Astrocyte (in vitro differentiated cells and primary cell): ENCODE data around the gene RAP2B. TPM values are rescaled to one million over a fixed set of nuclear protein-coding genes. Genes with fewer than 3 reads are reported as not detected.

Experiments used
- DNase-seq: peaks from one replicate; pipeline ENCODE4 v3.0.0-alpha.2; 2010; ENCODE audit warnings: low read depth
- FAIRE-seq: peaks from 2 replicates; lab custom pipeline; 2011; peaks lifted over from hg19 to GRCh38; lab: Jason Lieb, UNC
- H2AFZ ChIP-seq: 2 replicates; pipeline ENCODE4 v1.6.0; 2012; ENCODE audit warnings: low read depth, low read length, inconsistent platforms
- H3K27ac ChIP-seq: 2 replicates; pipeline ENCODE4 v1.5.1; 2011; ENCODE audit warnings: low read depth, low read length, inconsistent platforms
- H3K27me3 ChIP-seq: 2 replicates; pipeline ENCODE4 v1.6.0; 2011; ENCODE audit warnings: low read length, inconsistent platforms; ENCODE audit not compliant: insufficient read depth
- H3K36me3 ChIP-seq: 2 replicates; pipeline ENCODE4 v1.5.1; 2011; ENCODE audit warnings: low read length, inconsistent platforms; ENCODE audit not compliant: insufficient read depth
- H3K4me1 ChIP-seq: 2 replicates; pipeline ENCODE4 v1.5.1; 2011; ENCODE audit warnings: low read length, inconsistent platforms; ENCODE audit not compliant: insufficient read depth
- H3K4me2 ChIP-seq: 2 replicates; pipeline ENCODE4 v1.6.0; 2012; ENCODE audit warnings: low read length, inconsistent platforms
- H3K4me3 ChIP-seq: 2 replicates; pipeline ENCODE4 v1.5.1; 2011; ENCODE audit warnings: low read depth, mild to moderate bottlenecking, low read length, inconsistent platforms; ENCODE audit not compliant: insufficient read depth
- H3K79me2 ChIP-seq: 2 replicates; pipeline ENCODE4 v1.6.0; 2012; ENCODE audit warnings: mild to moderate bottlenecking, low read length, inconsistent platforms; ENCODE audit not compliant: insufficient read depth
- H3K9ac ChIP-seq: 2 replicates; pipeline ENCODE4 v1.6.0; 2012; ENCODE audit warnings: mild to moderate bottlenecking, low read length, inconsistent platforms
- H3K9me3 ChIP-seq: 2 replicates; pipeline ENCODE4 v1.5.1; 2012; ENCODE audit warnings: low read depth, mild to moderate bottlenecking, low read length, inconsistent platforms; ENCODE audit not compliant: insufficient read depth
- H4K20me1 ChIP-seq: 2 replicates; pipeline ENCODE4 v1.6.0; 2012; ENCODE audit warnings: low read length, inconsistent platforms; ENCODE audit not compliant: insufficient read depth
- H3K27ac Mint-ChIP-seq: one replicate; pipeline ENCODE4 v1.8.0; 2021; ENCODE audit warnings: mild to moderate bottlenecking, mixed read lengths; ENCODE audit not compliant: unreplicated experiment
- H3K27me3 Mint-ChIP-seq: one replicate; pipeline ENCODE4 v1.8.0; 2021; ENCODE audit warnings: low read depth, mixed read lengths; ENCODE audit not compliant: unreplicated experiment
- H3K36me3 Mint-ChIP-seq: one replicate; pipeline ENCODE4 v1.8.0; 2021; ENCODE audit warnings: low read depth, mixed read lengths; ENCODE audit not compliant: unreplicated experiment
- H3K4me1 Mint-ChIP-seq: one replicate; pipeline ENCODE4 v1.8.0; 2021; ENCODE audit warnings: low read depth, mixed read lengths; ENCODE audit not compliant: unreplicated experiment
- H3K4me3 Mint-ChIP-seq: one replicate; pipeline ENCODE4 v1.8.0; 2021; ENCODE audit warnings: mild to moderate bottlenecking, moderate library complexity, mixed read lengths; ENCODE audit not compliant: unreplicated experiment
- H3K9me3 Mint-ChIP-seq: one replicate; pipeline ENCODE4 v1.8.0; 2021; ENCODE audit warnings: mild to moderate bottlenecking, mixed read lengths; ENCODE audit not compliant: unreplicated experiment
- CTCF ChIP-seq: IDR thresholded peaks from 2 replicates; pipeline ENCODE4 v1.5.1; 2011; ENCODE audit warnings: low read depth, mild to moderate bottlenecking, inconsistent platforms, low read length, moderate library complexity; ENCODE audit not compliant: insufficient read depth
- EZH2 ChIP-seq: IDR thresholded peaks from 2 replicates; pipeline ENCODE4 v1.6.1; 2012; ENCODE audit warnings: mild to moderate bottlenecking, low read length, inconsistent platforms; ENCODE audit not compliant: insufficient read depth
- total RNA-seq: library from RNA; stranded (reverse); gene quantifications from 2 replicates; pipeline ENCODE4 v1.2.1, GENCODE V29; 2021

RAP2B gene
- total RNA-seq, 1 donor from 2014 or later, result 45.4 TPM

GRCh38 chr3:153163756-153164550, 1.9 kb downstream of the RAP2B start:
- Mint-ChIP-seq H3K4me3 (peak overlapping the region; percentile 100), H3K36me3 (peaks cover 8% of the 10 kb centered on the region), H3K27ac (peak overlapping the region; percentile 98), H3K4me1 (peaks cover 29% of the 10 kb centered on the region), H3K9me3 (no peaks in the 10 kb centered on the region), H3K27me3 (no peaks in the 10 kb centered on the region)
- Histone ChIP-seq H2AFZ (no peak overlapping the region), H3K27ac (peak overlapping the region; percentile 27), H3K27me3 (no peaks in the 10 kb centered on the region), H3K79me2 (peaks cover 69% of the 10 kb centered on the region), H3K36me3 (no peaks in the 10 kb centered on the region), H4K20me1 (peaks cover 52% of the 10 kb centered on the region), H3K9ac (peak overlapping the region; percentile 93), H3K4me2 (peak overlapping the region; percentile 96), H3K9me3 (no peaks in the 10 kb centered on the region), H3K4me1 (peaks cover 17% of the 10 kb centered on the region), H3K4me3 (peak overlapping the region; percentile 97)
- no peak for DNase-seq
- TF ChIP-seq CTCF (no peak), EZH2 (no peak)
- no peak for FAIRE-seq

DNA sequence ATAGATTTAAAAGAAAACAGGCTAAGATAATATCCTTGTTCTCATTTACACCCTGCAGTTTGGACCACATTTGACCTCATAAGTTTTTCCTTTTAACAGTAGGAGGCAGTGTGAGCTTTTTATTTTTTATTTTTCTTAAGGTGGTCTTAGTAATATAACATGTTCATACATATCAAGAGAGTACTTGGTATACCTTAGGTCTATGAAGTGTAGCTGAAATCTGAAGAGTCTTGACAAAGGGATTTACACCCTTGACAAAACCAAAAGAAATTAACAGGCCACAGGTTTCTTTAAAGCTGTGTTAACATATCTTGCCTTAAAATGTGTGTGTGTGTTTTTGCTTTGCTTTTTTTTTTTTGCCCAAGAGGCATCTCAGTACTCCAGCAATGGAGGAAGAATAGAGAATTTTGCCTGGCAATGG, 3.2 kb downstream of the RAP2B start:
- peak overlapping the region; percentile 96 for H3K4me2 ChIP-seq
- Mint-ChIP-seq H3K9me3 (no peaks in the 10 kb centered on the region), H3K4me1 (peaks cover 20% of the 10 kb centered on the region), H3K4me3 (peak overlapping the region; percentile 100), H3K27me3 (no peaks in the 10 kb centered on the region), H3K36me3 (peaks cover 8% of the 10 kb centered on the region), H3K27ac (no peak overlapping the region)
- peaks cover 57% of the 10 kb centered on the region for H4K20me1 ChIP-seq
- TF ChIP-seq EZH2, result no peak
- peak; percentile 38 for TF ChIP-seq CTCF
- no peak overlapping the region for H3K27ac ChIP-seq
- peak overlapping the region; percentile 97 for H3K4me3 ChIP-seq
- H3K4me1 ChIP-seq, result peaks cover 9% of the 10 kb centered on the region
- H2AFZ ChIP-seq, result no peak overlapping the region
- DNase-seq, result no peak
- H3K36me3 ChIP-seq, result no peaks in the 10 kb centered on the region
- FAIRE-seq, result no peak
- peak overlapping the region; percentile 93 for H3K9ac ChIP-seq
- peaks cover 69% of the 10 kb centered on the region for H3K79me2 ChIP-seq
- H3K27me3 ChIP-seq, result no peaks in the 10 kb centered on the region
- H3K9me3 ChIP-seq, result no peaks in the 10 kb centered on the region

DNA sequence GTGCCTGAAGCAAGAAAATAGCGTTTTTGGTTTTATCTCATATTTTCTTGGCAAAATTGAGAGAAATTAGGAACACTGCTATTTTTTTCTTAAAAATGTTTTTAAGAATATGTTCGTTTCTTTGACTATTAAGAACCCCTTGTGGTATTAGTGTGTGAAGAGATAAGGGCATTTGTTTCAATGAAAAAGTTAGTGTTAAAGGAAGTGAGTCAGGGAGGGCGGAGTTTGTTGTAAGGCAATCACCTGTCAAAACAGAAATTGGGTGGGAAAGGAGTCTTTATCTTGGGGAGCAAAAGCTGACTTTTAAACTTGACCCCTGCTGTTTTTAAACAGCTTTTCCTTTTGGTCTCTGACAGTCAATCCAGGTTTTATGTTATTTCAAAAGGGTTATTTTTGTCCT, 4.2 kb downstream of the RAP2B start:
- Histone ChIP-seq H3K4me2 (peak overlapping the region; percentile 96), H3K27ac (no peak overlapping the region), H4K20me1 (peaks cover 57% of the 10 kb centered on the region), H3K4me3 (peak overlapping the region; percentile 97), H3K9ac (peak overlapping the region; percentile 93), H3K79me2 (peaks cover 69% of the 10 kb centered on the region), H3K36me3 (no peaks in the 10 kb centered on the region), H3K27me3 (no peaks in the 10 kb centered on the region), H3K4me1 (peaks cover 9% of the 10 kb centered on the region), H3K9me3 (no peaks in the 10 kb centered on the region), H2AFZ (no peak overlapping the region)
- H3K4me1 Mint-ChIP-seq, result peaks cover 19% of the 10 kb centered on the region
- no peaks in the 10 kb centered on the region for H3K27me3 Mint-ChIP-seq
- H3K27ac Mint-ChIP-seq, result no peak overlapping the region
- FAIRE-seq (no peak), DNase-seq (peak; percentile 30)
- peak overlapping the region; percentile 100 for H3K4me3 Mint-ChIP-seq
- TF ChIP-seq CTCF (peak; percentile 9), EZH2 (no peak)
- H3K36me3 Mint-ChIP-seq, result peaks cover 8% of the 10 kb centered on the region
- H3K9me3 Mint-ChIP-seq, result no peaks in the 10 kb centered on the region
